Upper lobe of left lung (tissue), 4 donors: ENCODE measurements around the gene TMPRSS9.

Source experiments
- CTCF ChIP-seq, 6 experiments: fragments of 450-650 bp in 4 of 6; fragments of 200-600 bp in 2 of 6; sonication (generic) in 2 of 6; IDR thresholded peaks; one replicate each; pipeline ENCODE4 v1.5.1; 2016 to 2019; ENCODE audit warnings: antibody characterized with exemption in 6 of 6
- EP300 ChIP-seq, 4 donors: sonication (generic); formaldehyde crosslinking; IDR thresholded peaks; one replicate each; pipeline ENCODE4 v1.5.1; 2017; ENCODE audit warnings: antibody characterized with exemption in 4 of 4, control low read depth in 2 of 4
- POLR2A ChIP-seq, 4 donors: fragments of 450-650 bp; IDR thresholded peaks; one replicate each; pipeline ENCODE4 v1.5.1; 2016 to 2017; ENCODE audit warnings: antibody characterized with exemption in 4 of 4, mild to moderate bottlenecking in 2 of 4
- POLR2AphosphoS5 ChIP-seq, 2 donors: sonication (generic); formaldehyde crosslinking; IDR thresholded peaks; one replicate each; pipeline ENCODE4 v1.5.1; 2017; ENCODE audit warnings: antibody characterized with exemption in 2 of 2

DNA sequence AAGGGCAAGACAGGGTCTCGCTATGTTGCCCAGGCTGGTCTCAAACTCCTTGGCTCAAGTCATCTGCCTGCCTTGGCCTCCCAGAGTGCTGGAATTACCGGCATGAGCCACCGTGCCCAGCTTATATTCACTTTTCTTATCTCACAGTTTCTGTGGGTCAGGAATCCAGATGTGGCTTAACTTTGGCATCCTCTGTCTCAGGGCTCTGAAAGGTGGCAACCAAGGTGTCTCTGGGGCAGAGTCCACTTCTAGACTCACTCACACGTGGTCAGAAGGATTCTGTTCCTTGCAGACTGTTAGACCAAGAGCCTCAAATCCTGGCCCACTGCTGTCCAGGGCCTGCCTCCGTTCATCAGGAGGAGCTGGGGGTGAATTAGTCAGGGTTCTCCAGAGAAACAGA is 104.3 kb downstream of the TMPRSS9 start:
- TF ChIP-seq POLR2AphosphoS5 (IDR thresholded peaks at IDR 0.05) (no peak), CTCF (IDR thresholded peaks at IDR 0.05) (no peak), POLR2A (IDR thresholded peaks at IDR 0.05) (no peak), EP300 (IDR thresholded peaks at IDR 0.05) (no peak)
